HCT116 (cell line): ENCODE results near the gene TSHZ1.

Source experiments
- CEBPB ChIP-seq: IDR thresholded peaks from 2 replicates; pipeline ENCODE4 v1.6.1; 2012; ENCODE audit warnings: low read depth
- CTCF ChIP-seq, 3 experiments: fragments of 200-600 bp in 1 of 3; sonication (generic) in 1 of 3; IDR thresholded peaks in 2 of 3; conservative IDR thresholded peaks in 1 of 3; 2 replicates each; pipeline ENCODE4 v1.5.1; 2012 to 2017; ENCODE audit warnings: low read depth in 2 of 3, low read length in 2 of 3, antibody characterized with exemption in 1 of 3, borderline replicate concordance in 1 of 3, control low read depth in 1 of 3, mild to moderate bottlenecking in 1 of 3, mixed read lengths in 1 of 3, mixed run types in 1 of 3, moderate library complexity in 1 of 3; ENCODE audit not compliant: insufficient read depth in 1 of 3
- EGR1 ChIP-seq: IDR thresholded peaks from 2 replicates; pipeline ENCODE4 v1.6.1; 2012; ENCODE audit warnings: low read depth
- EZH2 ChIP-seq: fragments of 200-600 bp; sonication (generic); IDR thresholded peaks from 2 replicates; pipeline ENCODE4 v1.6.1; 2017; ENCODE audit warnings: antibody characterized with exemption, mixed run types
- EZH2phosphoT487 ChIP-seq: fragments of 200-600 bp; IDR thresholded peaks from 2 replicates; pipeline ENCODE4 v1.6.1; 2018; ENCODE audit warnings: antibody characterized with exemption, borderline replicate concordance
- JUND ChIP-seq: IDR thresholded peaks from 2 replicates; pipeline ENCODE4 v1.6.1; 2012
- POLR2A ChIP-seq: IDR thresholded peaks from 2 replicates; pipeline ENCODE4 v1.7.0; 2011; ENCODE audit warnings: borderline replicate concordance; ENCODE audit not compliant: insufficient read depth, insufficient read length; ENCODE audit errors: extremely low read depth
- REST ChIP-seq: IDR thresholded peaks from 2 replicates; pipeline ENCODE4 v1.6.1; 2012; ENCODE audit warnings: low read depth
- SIN3A ChIP-seq: IDR thresholded peaks from 2 replicates; pipeline ENCODE4 v1.6.1; 2012; ENCODE audit warnings: low read depth
- SP1 ChIP-seq: IDR thresholded peaks from 2 replicates; pipeline ENCODE4 v1.6.1; 2012; ENCODE audit warnings: low read depth
- SRF ChIP-seq: IDR thresholded peaks from 2 replicates; pipeline ENCODE4 v1.6.1; 2012; ENCODE audit warnings: low read depth

GRCh38 chr18:75163736-75164135, 46.9 kb upstream of the TSHZ1 start:
- TF ChIP-seq CTCF (IDR thresholded peaks at IDR 0.05 in 2 of 3, conservative IDR thresholded peaks at IDR 0.05 in 1 of 3; ENCODE audit: borderline replicate concordance in 1 of 3, insufficient read depth in 1 of 3, low read depth in 2 of 3, low read length in 2 of 3) (no peak), POLR2A (no peak), CEBPB (no peak), JUND (no peak), EGR1 (no peak), SRF (no peak), SIN3A (no peak), REST (no peak), EZH2phosphoT487 (no peak), EZH2 (no peak), SP1 (no peak)
